Mammary epithelial cell (primary cell): Measurements from ENCODE around the gene EPHB2.

Experiments used
- EZH2 ChIP-seq: IDR thresholded peaks from 2 replicates; pipeline ENCODE4 v1.6.1; 2012; ENCODE audit warnings: low read length, inconsistent platforms, borderline replicate concordance
- TF ChIP-seq, protein P1 (sequence below), 2 donors: IDR thresholded peaks in 1 of 2; conservative IDR thresholded peaks in 1 of 2; 2 replicates each; pipeline ENCODE4 v1.5.1; 2011 to 2012; ENCODE audit warnings: inconsistent platforms in 2 of 2, low read length in 2 of 2, mild to moderate bottlenecking in 2 of 2, control low read depth in 1 of 2, low read depth in 1 of 2; ENCODE audit not compliant: insufficient read depth in 1 of 2; ENCODE audit errors: extremely low read depth in 1 of 2

DNA sequence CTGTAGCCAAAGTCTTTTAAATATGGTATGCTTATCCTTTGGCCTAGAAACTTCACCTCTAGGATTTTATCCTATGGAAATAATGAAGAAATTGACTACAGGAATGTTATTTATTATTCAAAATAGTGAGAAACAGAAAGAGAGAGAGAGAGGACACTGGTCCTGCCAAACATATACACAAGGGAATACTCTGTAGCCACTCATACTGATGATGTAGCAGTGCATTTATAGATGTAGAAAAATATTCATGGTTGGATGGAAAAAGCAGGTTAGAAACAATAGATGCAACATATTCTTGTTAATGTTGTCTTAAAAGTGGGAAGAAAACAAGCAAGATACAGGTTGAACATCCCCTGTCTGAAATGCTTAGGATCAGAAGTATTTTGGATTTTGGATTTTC lies 22.2 kb upstream of the EPHB2 start:
- TF ChIP-seq EZH2: no peak
- TF ChIP-seq, protein P1, sequence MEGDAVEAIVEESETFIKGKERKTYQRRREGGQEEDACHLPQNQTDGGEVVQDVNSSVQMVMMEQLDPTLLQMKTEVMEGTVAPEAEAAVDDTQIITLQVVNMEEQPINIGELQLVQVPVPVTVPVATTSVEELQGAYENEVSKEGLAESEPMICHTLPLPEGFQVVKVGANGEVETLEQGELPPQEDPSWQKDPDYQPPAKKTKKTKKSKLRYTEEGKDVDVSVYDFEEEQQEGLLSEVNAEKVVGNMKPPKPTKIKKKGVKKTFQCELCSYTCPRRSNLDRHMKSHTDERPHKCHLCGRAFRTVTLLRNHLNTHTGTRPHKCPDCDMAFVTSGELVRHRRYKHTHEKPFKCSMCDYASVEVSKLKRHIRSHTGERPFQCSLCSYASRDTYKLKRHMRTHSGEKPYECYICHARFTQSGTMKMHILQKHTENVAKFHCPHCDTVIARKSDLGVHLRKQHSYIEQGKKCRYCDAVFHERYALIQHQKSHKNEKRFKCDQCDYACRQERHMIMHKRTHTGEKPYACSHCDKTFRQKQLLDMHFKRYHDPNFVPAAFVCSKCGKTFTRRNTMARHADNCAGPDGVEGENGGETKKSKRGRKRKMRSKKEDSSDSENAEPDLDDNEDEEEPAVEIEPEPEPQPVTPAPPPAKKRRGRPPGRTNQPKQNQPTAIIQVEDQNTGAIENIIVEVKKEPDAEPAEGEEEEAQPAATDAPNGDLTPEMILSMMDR (conservative IDR thresholded peaks at IDR 0.05 in 1 of 2, IDR thresholded peaks at IDR 0.05 in 1 of 2; ENCODE audit: extremely low read depth in 1 of 2, insufficient read depth in 1 of 2, low read depth in 1 of 2, low read length in 2 of 2): no peak
